HuH-7.5 (cell line): ENCODE results near the gene CDHR4.
"Not testable (repeated sequence)": the region's sequence is repeated elsewhere in the genome, so short reads cannot be mapped to it uniquely, and the experiment has no call there.

Source experiments
- DNase-seq: peaks from one replicate; pipeline ENCODE4 v3.0.0; 2011; ENCODE audit warnings: low spot score

CDHR4 gene

DNA sequence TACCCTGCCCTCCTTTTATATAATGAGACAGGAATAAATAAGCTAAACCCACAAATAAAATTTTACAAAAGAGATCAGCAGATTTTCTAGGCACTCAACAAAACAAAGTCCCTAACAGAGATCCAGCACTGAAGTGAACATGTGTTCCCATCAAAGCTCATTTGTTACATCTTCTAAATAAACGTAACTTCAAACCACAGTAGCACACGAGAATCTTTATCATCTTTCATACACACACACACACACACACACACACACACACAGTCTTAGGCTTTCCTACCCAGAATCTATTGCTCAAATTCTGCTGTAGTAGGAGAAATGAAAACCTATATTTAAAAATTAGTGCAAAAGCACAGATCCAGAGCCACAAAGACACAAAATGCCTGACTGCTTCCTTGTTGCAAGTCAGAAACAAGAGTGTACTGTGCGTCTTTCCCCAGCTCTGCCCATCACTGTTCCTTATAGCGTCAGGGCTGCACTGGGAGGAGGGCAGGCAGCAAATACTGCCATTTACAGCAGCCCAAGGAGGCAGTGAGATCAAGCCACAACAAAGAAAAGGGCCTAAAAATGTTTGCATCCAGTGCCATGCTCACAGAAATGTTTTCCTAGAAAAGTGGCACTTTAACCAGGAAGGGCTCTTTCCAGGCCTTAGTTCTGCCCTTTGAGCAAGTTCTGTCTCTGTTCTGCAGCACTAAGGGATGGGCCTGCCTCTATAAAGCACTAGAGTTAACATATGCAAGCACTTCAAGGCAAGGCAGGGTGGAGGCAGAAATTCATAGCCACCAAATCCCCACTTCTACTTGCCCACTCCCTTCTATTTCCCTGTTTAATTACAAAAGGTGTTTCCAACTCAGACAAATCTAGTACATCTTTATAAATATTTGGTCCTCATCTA lies 19.3 kb downstream of the CDHR4 start:
- DNase-seq, result no peak

- DNase-seq, result no peak
Measured at GRCh38 chr3:49779358-49780079, 20.2 kb downstream of the CDHR4 start.

GRCh38 chr3:49776101-49776500 lies 23.6 kb downstream of the CDHR4 start:
- not testable (repeated sequence) for DNase-seq

- no peak for DNase-seq
Measured at GRCh38 chr3:49775538-49775937, 24.1 kb downstream of the CDHR4 start.

GRCh38 chr3:49772703-49773102 lies 27.0 kb downstream of the CDHR4 start:
- no peak for DNase-seq

DNA sequence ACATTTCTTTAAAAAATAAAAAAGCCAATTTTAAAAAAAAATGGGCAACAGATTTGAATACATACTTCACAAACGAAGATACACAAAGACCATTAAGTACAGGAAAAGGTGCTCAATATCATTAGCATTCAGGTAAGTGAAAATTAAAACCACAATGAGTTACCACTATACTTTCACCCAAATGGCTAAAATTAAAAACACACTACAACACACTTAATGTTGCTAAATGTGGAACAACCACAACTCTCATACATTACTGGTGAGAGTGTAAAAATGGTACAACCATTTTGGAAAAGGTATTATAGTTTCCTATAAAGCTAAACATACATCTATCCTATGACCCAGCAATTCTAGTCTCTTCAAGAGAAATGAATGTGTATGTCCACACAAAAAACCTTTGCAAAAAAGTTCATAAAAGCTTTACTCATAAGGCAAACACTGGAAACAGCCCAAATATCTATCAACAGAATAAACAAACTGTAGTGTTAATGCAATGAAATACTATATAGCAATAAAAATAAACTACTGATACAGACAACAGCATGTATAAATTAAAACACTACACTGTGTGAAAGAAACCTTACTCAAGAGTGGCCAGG lies 28.2 kb downstream of the CDHR4 start:
- no peak for DNase-seq

DNA sequence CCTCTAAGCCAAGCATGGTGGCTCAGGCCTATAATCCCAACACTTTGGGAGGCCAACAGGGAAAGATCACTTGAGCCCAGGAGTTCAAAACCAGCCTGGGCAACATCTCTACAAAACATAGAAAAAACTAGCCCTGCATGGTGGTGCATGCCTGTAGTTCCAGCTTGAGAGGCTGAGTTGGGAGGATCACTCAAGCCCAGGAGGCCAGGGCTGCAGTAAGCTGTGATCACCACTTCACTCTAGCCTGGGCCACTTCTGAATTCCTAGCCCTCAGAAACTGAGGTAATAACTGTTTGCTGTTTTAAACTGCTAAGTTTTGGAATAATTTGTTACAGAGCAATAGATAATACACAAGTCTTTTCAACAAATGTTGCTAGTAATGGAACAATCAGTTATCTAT lies 29.7 kb downstream of the CDHR4 start:
- DNase-seq, result no peak

- DNase-seq, result no peak
Measured at GRCh38 chr3:49769286-49769915, 30.3 kb downstream of the CDHR4 start.

GRCh38 chr3:49763981-49764380 lies 35.7 kb downstream of the CDHR4 start:
- DNase-seq, result no peak

DNA sequence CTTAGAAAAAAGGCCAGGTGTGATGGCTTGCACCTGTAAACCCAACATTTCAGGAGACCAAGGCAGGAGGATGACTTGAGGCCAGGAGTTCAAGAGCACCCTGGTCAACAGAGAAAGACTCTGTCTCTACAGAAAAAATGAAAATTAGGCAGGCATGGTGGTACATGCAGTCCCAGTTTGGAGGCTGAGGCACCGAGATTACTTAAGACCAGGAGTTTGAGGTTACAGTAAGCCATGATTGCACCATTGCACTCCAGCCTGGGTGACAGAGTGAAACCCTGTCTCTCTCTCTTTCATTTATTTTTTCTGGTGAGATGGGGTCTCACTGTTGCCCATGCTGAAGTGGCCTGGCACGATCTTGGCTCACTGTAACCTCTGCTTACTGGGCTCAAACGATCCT lies 38.0 kb downstream of the CDHR4 start:
- no peak for DNase-seq

DNA sequence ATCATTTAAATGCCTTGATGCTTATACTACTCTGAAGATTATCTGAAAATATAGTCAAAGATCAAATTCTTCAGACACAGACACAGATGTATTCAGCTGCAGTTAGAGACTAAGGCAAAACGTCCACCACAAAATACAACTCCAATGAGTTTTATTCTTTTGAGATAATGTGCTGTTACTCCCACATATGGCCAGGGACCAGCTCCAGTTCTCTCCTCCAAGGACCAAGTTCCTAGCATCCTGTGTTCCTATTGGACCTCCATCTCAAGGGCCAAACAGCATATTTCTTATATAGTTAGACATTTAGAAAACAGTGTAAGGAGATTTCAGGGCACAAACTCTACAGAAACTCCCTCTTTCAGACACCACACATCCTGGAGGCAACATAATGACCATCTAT lies 40.4 kb downstream of the CDHR4 start:
- DNase-seq, result no peak

- DNase-seq, result no peak
Measured at GRCh38 chr3:49757197-49757596, 42.5 kb downstream of the CDHR4 start.

DNA sequence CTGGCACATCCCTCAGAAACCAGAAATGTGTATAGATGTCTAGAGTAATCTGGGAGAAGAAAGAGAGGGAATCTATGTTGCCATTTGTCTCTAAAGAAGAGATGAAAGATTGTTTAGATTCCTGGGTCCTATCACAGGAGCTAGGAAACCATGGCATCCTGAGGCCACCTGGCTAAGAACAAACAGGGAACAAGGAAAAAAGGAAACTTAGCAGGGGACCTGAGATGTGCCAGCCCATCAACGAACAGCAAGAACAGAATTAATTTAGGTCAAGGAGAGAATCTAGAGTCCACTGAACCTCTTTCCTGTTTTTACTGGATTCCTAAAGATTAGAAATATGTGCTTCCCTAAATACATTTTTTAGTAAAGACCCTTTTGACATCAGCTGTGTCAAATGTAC lies 43.6 kb downstream of the CDHR4 start:
- no peak for DNase-seq

GRCh38 chr3:49754536-49754935 lies 45.1 kb downstream of the CDHR4 start:
- DNase-seq, result no peak

- DNase-seq, result no peak
Measured at GRCh38 chr3:49751501-49751900, 48.2 kb downstream of the CDHR4 start.

DNA sequence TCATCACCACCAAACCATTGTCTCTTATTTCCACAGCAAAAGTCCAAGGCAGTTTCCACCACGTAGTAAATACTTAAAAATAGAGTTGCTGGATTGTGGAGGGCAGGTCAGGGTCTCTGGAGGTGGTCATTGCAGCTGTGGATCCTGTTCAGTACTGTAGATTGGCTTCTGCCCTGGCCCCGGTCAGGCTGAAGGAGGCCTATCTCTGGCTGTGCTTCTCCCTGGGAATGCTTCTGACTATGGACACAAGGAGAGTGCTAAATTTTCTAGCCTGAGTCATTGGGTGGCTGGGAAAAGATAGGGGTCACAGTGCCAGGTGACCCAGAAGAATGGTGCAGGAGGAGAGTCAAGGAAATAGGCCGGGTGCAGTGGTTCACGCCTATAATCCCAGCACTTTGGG lies 49.6 kb downstream of the CDHR4 start:
- no peak for DNase-seq

DNA sequence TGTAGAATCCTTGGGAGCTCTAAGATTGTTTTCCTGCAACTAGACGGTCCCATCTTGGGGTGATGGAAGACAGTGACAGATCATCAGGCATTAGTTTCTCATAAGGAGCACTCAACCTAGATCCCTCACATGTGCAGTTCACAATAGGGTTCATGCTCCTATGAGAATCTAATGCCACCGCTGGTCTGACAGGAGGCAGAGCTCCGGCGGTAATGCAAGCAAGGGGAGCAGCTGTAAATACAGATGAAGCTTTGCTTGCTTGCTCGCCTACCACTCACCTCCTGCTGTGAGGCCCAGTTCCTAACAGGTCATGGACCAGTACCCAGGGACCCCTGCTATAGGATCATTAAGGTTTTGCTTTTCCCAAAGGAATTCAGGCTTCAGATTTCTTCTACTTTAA lies 50.8 kb downstream of the CDHR4 start:
- DNase-seq, result not testable (repeated sequence)

- DNase-seq, result no peak
Measured at GRCh38 chr3:49747792-49748480, 51.7 kb downstream of the CDHR4 start.

- DNase-seq, result no peak
Measured at GRCh38 chr3:49745986-49746385, 53.7 kb downstream of the CDHR4 start.
